NCI-H146 (cell line): ENCODE measurements around the gene CCNA1.
A peak's percentile ranks its signal among the peaks of the same experiment; 100 is the strongest.

ENCODE experiments used
- DNase-seq: peaks from one replicate; lab custom pipeline; 2025; lab: John Stamatoyannopoulos, UW

Gene CCNA1

DNA sequence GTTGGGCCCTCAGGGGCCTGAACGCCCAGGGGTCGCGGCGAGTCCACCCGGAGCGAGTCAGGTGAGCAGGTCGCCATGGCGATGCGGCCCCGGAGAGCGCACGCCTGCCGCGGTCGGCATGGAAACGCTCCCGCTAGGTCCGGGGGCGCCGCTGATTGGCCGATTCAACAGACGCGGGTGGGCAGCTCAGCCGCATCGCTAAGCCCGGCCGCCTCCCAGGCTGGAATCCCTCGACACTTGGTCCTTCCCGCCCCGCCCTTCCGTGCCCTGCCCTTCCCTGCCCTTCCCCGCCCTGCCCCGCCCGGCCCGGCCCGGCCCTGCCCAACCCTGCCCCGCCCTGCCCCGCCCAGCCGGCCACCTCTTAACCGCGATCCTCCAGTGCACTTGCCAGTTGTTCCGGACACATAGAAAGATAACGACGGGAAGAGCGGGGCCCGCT, at the start of gene CCNA1:
TSS of gene CCNA1 (plus strand) at position 390 of the 439 bp plus-strand sequence. CDS start 562 bp downstream, outside the sequence.
- peak; percentile 97 for DNase-seq

DNA sequence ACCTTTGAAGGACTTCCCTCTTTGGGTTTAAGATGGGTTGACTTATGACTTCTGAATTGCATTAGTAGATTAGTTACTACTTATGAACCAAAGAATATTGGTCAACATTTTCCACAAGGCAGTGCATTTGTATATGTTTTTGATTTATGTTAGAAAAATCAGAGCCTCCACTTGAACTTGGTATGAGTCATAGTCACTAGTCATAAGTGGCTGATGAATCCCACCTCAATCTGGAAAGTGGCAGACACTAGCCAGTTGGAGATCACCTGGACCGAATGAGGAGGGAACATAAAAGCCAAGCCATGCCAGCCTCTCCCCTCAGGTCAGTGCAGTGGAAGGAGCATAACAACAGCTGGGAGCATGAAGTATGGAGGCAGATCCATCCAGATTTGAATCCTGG, 46.8 kb upstream of the CCNA1 start:
- DNase-seq: no peak

DNA sequence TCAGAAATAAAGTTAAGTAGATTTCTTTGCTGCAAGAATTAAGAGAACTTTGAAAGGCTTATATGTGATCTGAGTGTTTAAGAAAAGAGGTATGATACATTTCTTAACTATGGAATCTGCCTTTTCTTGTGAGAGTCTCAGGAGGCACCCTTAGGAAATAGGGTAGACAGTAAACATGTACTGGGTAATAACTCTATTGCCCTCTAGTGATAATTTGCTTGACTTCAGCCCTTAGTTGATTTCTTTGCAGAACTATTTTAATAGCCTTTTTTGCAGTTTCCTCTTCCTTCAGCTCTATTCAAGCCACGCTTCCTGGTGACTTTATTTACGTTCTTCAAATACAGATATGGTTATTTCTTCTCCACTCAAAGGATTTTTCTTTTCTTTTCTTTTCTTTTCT, 37.0 kb upstream of the CCNA1 start:
- DNase-seq: peak; percentile 47

DNA sequence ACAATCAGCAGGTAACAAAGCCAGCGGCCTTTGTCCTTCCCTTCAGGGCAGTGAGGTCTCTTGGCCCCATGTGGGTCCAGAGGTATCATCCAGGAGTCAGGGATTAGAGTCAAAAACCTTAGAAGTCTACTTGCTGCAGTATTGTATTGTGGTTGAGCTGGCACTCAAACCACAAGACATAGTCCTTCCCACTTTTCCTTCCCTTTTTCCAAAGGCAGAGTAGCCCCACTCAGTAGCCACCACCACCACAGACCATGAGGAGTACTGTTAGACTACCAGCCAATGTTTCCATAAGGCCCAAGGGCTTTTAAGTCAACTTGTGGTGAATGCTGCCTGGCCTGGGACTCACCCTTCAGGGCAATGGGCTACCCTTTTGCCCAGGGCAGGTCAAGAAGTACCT, 27.1 kb upstream of the CCNA1 start:
- DNase-seq: no peak

DNA sequence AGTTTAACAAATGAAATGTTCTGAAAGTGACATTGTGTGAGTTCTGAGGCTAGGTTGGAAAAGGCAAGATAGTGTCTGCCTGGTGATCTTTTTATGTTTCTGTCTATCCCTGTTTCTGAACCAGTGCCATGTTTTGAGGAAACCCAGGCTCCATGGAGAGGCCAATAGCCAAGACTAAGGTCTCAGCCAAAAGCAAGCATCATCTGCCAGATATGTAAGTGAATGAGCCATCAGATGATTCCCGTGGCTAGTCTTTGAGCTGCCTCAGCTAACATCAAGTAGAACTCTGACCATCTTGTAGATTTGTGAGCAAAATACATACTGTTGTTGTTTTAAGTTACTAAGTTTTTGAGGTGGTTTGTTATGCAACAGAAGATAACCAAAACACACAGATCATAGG, 19.6 kb upstream of the CCNA1 start:
- no peak for DNase-seq

DNA sequence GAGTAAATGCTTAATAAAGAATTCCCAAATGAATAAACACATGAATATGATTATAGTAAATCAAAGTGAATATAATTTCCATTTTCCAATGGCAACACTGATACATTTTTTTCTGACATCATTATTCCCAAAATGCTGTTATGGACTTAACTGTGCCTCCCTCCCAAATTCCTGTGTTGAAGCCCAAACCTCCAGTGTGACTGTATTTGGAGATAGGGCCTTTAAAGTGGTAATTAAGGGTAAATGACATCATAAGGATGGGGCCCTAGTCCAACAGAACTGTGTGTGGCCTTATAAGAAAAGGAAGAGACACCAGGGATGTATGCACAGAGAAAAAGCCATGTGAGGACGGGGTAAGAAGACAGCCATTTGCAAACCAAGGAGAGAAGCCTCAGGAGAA, 19.1 kb upstream of the CCNA1 start:
- DNase-seq: no peak

DNA sequence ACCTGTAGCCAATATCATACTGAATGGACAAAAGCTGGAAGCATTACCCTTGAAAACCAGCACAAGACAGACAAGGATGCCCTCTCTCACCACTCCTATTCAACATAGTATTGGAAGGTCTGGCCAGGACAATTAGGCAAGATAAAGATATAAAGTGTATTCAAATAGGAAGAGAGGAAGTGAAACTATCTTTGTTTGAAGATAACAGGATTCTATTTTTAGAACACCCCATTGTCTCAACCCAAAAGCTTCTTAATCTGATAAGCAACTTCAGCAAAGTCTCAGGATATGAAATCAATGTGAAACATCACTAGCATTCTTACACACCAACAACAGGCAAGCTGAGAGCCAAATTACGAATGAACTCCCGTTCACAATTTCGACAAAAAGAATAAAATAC, 17.8 kb upstream of the CCNA1 start:
- no peak for DNase-seq

DNA sequence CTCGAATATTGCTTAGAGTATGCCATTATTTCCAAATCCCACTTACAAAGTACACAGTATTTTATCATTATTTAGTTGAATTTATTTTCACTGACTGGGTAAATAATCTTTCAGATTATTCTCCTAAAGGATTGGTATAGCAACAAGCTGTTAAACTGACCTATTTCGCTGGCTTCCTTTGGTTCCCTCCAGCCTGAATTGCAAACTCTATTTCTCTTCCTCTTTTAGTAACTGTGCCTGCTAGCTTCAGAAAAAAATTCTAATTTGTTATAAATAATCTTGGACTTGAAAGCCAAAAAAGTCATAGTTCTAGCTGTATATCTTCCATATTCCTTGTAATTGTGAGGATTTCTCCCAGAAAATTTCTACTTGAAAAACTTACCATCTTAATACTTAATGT, 15.0 kb upstream of the CCNA1 start:
- no peak for DNase-seq

DNA sequence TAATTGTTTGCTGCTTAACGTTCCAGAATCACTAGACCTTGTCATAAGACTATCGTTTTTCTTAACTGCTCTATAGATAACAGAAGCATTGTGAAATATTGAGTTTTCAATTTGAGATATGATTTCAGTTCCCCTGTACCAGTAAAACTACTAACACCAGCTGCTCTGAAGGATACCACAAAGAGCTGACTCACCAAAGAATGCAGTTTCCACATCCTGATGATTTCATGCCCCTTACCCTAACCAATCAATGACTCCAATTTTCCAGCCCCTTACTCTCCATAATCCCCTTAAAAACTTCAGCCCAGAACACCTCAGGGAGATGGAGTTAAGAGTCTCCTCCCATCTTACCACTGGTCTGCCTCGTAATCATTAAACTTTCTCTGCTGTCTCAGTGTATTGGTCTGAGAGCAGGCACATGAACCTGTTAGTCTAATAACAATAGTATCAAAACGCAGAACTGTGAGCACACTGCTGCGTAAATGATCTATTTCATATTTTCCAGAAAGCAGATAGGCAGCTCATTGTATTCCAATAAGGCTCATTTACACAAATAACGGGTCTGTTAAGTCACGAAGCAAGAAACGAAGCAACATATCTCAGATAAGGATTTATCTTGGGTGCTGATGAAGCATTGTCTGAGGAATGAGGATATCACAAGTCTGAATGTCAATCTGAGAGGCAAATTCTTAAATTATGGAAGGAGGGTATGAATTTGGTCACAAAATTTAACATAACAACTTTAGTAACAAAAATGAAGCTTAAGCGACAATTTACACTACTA, 14.1 kb upstream of the CCNA1 start:
- DNase-seq: peak; percentile 15

DNA sequence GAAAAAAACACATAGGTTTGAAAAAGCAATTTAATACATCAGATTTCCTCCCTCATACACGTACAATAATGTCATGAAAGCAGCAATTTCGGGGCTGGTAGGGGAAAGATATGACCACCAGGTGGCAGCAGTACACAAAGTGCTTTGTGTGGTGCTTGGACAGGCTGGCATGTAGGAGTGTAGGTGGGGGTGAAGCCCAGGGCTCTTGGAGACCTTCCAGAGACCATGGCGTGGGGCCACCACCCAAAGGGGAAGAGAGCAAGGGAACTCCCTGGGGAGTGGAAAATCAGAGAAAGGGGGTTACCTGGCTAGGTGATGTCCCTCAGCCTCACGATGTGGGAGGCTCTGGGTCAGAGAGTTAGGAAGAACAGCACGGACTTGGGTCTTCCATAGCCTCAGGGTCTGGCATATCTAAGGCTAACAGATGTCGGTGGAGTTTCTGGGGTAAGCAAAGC, 11.8 kb upstream of the CCNA1 start:
- peak; percentile 77 for DNase-seq

DNA sequence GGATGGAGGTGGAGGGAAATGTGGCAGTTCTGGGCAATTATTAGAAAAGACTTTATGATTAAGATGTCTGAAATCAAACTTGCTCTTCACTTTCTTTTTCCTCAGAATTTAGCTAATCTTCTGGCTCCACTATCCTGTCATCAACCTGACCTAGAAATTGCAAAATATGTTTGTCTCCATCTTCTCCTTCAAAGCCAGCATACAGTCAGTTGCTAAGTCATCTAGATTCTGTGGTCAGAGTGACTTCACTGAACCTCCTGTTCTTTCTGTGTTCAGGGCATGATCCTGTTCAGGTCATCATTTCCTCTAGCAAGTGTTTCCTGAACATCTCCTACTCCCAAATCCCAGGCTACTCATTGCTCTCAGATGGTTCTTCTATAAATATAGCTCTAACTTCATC, 10.8 kb upstream of the CCNA1 start:
- no peak for DNase-seq

DNA sequence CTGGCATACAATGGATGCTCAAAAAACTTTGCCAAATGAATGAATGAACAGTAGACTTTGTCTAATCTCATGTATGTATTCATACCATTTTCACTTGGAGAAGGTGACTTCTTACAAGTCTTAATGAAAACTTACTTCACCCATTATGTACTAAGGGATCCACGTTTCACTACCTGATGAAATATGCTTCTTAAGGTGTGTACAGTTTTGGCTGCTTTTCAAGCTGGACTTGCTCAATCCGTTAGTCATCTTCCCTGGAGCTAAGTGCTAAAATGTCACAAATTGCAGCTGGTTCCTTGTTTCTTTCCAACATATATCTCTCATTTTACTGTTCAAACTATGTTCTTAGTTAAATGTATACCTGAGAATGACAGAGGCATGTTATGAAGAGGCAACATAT, 4.2 kb upstream of the CCNA1 start:
- no peak for DNase-seq

DNA sequence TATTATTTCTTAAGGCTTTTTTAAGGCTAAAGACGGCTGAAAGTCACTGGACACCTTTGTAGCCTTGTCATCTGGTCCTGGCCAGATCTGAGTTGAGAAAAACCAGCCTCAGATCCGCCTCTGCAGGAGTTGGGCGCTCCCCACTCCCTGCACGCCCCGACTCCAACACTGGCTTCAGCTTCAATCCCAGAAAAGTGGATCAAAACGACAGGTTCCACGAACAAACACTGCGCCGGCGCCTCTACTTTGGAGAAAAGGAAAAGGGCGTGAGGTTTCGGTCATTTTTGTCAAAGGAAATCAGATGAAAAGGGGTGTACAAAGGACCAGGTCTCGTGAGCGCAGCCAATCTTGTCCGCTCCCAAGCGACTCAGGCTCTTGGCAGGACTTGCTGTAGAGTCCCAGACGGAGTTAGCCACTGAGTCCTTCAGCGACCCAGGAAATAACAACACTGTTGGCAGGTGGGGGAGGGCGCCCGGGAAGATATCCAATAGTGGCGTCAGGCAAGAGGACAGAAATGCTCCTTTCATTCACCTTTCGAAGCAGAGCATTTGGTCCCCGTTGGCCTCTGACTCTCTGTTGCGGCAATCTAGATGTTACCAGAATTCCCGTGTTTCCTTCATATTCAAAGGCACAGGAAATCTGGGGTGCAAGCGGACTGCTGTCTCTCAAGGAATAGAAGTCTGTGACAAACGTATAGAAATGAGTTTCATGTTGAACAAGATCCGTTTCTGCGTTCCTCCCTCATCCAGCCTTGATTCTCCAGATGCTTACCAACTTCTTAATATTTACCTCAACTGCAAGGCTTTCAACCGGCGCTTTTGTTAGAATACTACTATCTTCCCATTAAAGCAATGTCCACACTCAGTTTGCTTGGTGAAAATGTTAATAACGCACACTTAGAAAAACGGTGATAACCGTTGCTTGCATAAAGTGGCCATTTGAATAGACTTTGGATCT, 1.8 kb upstream of the CCNA1 start:
- DNase-seq: no peak

DNA sequence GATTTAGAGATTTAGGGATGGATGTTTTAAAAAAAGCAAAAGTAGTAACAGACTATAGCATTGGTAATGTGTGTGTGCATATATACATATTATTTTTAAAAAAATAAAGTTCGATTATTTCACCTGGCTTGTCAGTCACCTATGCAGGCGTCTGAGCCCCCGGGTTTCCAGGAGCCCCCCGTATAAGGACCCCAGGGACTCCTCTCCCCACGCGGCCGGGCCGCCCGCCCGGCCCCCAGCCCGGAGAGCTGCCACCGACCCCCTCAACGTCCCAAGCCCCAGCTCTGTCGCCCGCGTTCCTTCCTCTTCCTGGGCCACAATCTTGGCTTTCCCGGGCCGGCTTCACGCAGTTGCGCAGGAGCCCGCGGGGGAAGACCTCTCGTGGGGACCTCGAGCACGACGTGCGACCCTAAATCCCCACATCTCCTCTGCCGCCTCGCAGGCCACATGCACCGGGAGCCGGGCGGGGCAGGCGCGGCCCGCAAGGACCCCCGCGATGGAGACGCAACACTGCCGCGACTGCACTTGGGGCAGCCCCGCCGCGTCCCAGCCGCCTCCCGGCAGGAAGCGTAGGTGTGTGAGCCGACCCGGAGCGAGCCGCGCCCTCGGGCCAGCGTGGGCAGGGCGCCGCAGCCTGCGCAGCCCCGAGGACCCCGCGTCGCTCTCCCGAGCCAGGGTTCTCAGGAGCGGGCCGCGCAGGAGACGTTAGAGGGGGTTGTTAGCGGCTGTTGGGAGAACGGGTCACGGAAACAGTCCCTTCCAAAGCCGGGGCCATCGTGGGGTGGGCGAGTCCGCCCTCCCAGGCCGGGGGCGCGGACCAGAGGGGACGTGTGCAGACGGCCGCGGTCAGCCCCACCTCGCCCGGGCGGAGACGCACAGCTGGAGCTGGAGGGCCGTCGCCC, 840 bp upstream of the CCNA1 start:
- no peak for DNase-seq

DNA sequence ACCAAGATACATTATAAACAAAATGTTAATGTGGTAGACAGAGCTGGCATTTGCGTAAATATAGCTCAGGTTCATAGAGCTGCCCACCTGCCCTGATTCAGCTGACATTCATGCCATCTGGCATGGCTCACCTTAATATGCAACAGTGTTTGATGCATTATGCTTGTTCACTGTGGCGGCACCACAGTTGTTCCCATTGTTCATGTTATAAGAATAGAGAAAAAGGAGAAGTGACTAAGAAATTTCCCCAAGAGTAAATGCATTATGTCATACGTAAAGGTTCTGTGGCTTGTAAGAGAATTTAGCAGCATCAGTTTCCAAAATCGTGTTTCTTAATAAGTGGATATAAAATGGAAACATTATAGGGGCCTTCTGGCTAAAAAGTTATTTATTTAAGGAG, 4.5 kb downstream of the CCNA1 start:
- DNase-seq: no peak

DNA sequence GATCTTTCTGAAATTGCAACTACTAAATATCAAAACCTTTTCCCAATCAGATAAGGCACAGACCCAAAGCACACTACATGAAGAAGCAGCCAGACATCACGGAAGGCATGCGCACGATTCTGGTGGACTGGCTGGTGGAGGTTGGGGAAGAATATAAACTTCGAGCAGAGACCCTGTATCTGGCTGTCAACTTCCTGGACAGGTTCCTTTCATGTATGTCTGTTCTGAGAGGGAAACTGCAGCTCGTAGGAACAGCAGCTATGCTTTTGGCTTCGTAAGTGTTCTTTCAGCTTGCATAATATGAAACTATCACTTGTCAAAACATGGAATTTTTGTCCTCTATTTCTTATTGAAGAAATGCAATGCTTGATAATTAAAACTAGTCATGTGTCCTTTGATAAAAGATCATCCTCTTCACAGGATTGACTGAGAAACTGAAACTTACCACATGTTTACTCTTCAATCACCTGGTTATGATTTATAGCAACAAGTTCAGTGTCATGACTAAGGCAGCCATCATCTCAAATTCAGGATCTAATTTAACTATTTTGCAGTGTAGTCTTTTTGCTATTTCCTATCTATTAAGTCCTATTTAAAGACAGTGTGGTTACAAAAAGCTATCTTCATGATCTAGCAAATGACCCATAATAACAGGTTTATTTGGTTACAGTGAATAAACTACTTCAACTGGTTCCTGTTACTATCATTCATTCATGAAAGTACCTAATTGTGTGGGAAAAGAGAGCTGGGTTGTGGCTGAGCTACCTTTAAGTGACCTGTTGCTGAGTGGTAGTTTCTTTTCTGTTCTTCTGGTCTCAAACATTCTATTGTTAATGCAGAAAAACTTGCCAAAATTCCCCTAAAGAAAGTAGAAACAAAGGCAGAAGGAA, 6.5 kb downstream of the CCNA1 start:
- DNase-seq: no peak

DNA sequence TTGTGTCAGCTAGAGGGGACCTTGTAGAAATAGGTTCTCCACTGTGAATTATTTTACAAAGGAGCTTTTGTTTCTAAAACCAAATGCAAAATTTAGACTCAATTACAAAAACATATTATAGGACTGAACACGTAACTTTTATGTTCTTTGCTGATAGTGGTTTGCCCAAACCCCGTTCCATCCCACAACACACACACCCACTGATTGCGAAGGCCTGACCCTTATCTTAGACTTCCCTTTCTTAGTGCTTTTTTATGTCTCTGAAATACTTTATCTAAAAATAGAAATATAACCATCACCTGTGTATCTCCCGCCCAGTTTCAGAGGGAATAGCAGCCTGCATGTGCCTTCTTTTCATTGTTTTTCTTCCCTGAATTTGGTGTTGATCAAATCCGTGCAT, 13.0 kb downstream of the CCNA1 start:
- no peak for DNase-seq

DNA sequence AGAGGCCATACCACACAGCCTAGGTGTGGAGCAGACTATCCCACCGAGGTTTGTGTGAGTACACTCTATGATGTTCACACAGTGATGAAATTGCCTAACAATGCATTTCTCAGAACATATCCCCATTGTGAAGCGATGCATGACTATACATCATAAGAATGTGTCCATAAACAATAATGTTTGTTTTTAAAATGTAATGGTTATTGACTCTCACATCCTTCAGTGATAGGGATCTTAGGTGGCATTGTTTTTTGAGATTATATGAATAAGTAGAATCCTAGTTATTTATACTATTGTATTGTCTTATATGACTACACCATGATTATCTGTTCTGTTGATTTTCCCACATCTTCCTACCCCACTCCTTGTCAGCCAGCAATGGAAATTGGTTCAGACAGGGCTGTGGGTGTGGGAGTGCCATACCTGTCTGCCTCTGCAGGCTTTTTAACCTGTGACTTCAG, 13.6 kb downstream of the CCNA1 start:
- DNase-seq: no peak

DNA sequence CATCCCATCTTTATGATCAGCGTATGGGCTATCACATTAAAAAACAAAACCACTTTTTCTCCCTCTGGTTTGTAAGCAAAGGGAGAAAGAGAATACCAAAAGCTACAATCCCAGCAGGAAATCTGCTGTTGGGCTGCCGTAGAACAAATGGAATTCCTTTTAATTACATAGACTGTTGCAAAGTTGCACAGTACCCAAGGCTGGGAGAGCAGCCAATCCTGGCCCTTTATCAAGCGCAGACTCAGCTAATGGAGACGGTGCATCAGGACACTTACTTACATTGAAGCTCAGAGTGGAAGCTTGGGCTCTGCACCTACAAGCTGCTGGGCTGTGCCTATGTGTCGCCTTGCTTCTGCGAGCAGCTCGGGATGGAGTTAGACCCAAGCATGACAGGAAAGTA, 15.2 kb downstream of the CCNA1 start:
- DNase-seq: no peak

DNA sequence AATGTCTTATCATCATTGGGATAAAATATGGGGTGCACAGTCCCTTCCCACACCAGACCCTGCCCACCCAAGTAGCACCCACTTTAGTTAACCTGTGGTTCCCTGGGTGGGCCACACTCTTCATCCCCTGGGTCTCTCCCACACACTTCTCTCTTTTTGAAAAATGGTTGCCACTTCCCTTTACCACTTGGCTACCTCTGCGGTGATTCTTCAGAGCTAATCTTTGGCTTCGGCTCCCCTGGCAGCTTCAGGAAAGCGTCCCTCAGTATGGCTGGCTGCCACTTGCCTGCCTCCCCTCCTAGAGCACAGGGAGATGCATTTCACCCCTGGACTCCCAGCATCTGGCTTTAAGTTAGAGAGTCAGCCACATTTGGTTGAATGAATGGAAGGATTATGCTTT, 18.2 kb downstream of the CCNA1 start:
- DNase-seq: no peak

DNA sequence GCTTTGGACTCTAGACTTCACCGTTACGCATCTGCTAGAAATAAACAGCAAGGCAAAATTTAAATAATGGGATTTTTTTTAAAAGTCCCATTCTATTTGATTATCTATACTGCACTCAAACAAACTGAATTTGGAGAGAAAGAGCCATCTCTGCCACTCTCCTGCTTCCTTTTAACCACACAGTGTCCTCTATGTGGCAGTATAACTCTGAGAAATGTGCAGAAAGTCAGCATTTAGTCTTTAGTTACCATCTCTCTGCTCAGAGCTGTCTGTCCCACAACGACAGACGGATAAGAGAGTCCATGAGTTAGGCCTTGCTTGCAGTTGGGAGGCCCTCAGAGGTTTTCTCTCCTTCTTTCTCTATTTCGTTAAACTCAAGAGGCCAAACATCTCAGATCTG, 21.2 kb downstream of the CCNA1 start:
- peak; percentile 58 for DNase-seq
